ENCODE data around the gene CNOT2.

The CNOT2 gene

DNA sequence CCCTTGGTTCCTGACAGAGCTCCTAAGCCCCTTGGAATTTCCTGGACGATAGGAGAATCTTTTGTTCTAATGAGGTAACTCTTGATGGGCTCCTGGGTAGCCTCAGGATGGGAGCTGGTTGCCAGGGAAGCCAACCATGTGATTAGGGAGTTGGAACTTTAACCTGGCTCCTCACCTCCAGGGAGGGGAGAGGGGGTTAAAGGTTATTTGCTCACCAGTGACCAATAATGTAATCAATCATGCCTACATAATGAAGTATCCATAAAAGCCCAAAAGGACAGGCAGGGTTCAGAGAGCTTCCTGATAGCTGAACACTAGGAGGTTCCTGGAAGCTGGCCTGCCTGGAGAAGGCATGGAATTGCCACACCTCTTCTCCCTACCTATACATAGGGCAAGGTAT lies 6.2 kb upstream of the CNOT2 start:
- H3K36me3 ChIP-seq (ENCODE audit: control insufficient read depth in 1 of 2, insufficient read depth in 2 of 2, low read length in 2 of 2): peaks cover 11% of the 10 kb centered on the region in 2 donors
- no peaks in the 10 kb centered on the region for H3K27me3 ChIP-seq (ENCODE audit: control insufficient read depth in 1 of 2, insufficient read depth in 2 of 2, low read length in 2 of 2)
- H3K4me3 ChIP-seq (ENCODE audit: low read depth in 1 of 2, low read length in 2 of 2): no peak overlapping the region
- H3K4me1 ChIP-seq (ENCODE audit: control insufficient read depth in 1 of 2, insufficient read depth in 2 of 2, low read length in 2 of 2): peaks cover 6 to 10% of the 10 kb centered on the region in 2 donors
- H3K9me3 ChIP-seq (ENCODE audit: control insufficient read depth in 1 of 2, low read length in 2 of 2): no peaks in the 10 kb centered on the region
- no peak overlapping the region for H3K9ac ChIP-seq (ENCODE audit: low read depth in 1 of 2, low read length in 2 of 2)
- no peak overlapping the region for H3K27ac ChIP-seq (ENCODE audit: low read depth, low read length)

GRCh38 chr12:70240673-70241072 lies 2.6 kb upstream of the CNOT2 start:
- no peak overlapping the region for H3K27ac ChIP-seq (ENCODE audit: low read depth, low read length)
- H3K27me3 ChIP-seq (ENCODE audit: control insufficient read depth in 1 of 2, insufficient read depth in 2 of 2, low read length in 2 of 2): no peaks in the 10 kb centered on the region
- H3K9me3 ChIP-seq (ENCODE audit: control insufficient read depth in 1 of 2, low read length in 2 of 2): no peaks in the 10 kb centered on the region

GRCh38 chr12:70241845-70242244 lies 1.4 kb upstream of the CNOT2 start:
- Histone ChIP-seq H3K27me3 (ENCODE audit: control insufficient read depth in 1 of 2, insufficient read depth in 2 of 2, low read length in 2 of 2) (no peaks in the 10 kb centered on the region), H3K9ac (ENCODE audit: low read depth in 1 of 2, low read length in 2 of 2) (peak overlapping the region; percentile 80 to 92), H3K4me3 (ENCODE audit: low read depth in 1 of 2, low read length in 2 of 2) (peak overlapping the region; percentile 93 to 98), H3K9me3 (ENCODE audit: control insufficient read depth in 1 of 2, low read length in 2 of 2) (no peaks in the 10 kb centered on the region), H3K4me1 (ENCODE audit: control insufficient read depth in 1 of 2, insufficient read depth in 2 of 2, low read length in 2 of 2) (peaks cover 24 to 32% of the 10 kb centered on the region in 2 donors), H3K27ac (ENCODE audit: low read depth, low read length) (no peak overlapping the region), H3K36me3 (ENCODE audit: control insufficient read depth in 1 of 2, insufficient read depth in 2 of 2, low read length in 2 of 2) (peaks cover 11% of the 10 kb centered on the region in 2 donors)

More at GRCh38 chr12:70240673-70241072, 2.6 kb upstream of the CNOT2 start:
- H3K4me1 ChIP-seq (ENCODE audit: control insufficient read depth in 1 of 2, insufficient read depth in 2 of 2, low read length in 2 of 2): peaks cover 21 to 24% of the 10 kb centered on the region in 2 donors
- H3K9ac ChIP-seq (ENCODE audit: low read depth in 1 of 2, low read length in 2 of 2): no peak overlapping the region
- H3K4me3 ChIP-seq (ENCODE audit: low read depth in 1 of 2, low read length in 2 of 2): no peak overlapping the region
- peaks cover 11% of the 10 kb centered on the region in 2 donors for H3K36me3 ChIP-seq (ENCODE audit: control insufficient read depth in 1 of 2, insufficient read depth in 2 of 2, low read length in 2 of 2)

DNA sequence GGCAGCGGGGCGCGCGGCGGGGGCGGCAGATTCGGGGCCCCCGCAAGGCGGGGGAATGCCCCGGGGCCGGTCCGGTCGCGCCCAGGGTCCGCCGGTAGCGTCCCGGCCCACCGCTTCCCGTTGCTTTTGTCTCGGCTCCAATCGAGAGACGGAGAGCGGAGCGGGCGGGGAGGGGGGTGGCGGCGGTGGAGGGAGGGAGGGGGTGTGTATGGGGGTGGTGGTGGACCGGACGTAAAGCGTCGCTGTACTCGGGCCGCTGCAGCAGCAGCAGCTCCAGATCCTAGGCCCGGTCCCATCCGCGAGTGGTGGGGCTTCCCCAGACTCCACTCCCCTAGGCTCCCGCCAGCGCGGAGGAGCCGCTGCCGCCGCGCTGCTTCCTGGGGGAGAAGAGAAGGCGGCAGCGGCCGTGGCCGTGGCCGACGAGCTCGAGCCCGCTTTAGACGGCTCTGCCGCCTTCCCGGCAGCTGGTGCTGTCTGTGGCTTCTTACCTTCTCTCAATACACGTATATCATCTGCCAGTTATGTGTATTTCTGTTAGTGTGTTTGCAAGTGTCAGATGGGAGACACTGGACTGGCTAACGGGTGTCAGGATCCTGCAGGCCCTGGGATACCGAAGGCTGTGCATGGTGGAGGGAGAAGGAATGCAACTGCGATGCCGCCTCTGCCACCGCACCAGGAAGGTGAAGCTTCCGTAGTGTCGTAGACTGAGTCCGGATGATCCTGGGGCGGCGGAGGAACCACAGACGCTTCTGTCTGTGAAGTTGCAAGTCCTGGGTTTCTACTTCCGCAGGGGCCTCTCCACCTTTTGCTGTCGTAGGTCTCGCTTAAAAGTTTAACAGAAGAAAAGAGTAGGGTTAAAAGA lies 508 bp downstream of the CNOT2 start:
- Histone ChIP-seq H3K4me1 (ENCODE audit: control insufficient read depth in 1 of 2, insufficient read depth in 2 of 2, low read length in 2 of 2) (peaks cover 17 to 42% of the 10 kb centered on the region in 2 donors), H3K27ac (ENCODE audit: low read depth, low read length) (peak overlapping the region; percentile 98), H3K4me3 (ENCODE audit: low read depth in 1 of 2, low read length in 2 of 2) (peak overlapping the region; percentile 93 to 98), H3K27me3 (ENCODE audit: control insufficient read depth in 1 of 2, insufficient read depth in 2 of 2, low read length in 2 of 2) (no peaks in the 10 kb centered on the region), H3K36me3 (ENCODE audit: control insufficient read depth in 1 of 2, insufficient read depth in 2 of 2, low read length in 2 of 2) (peaks cover 11% of the 10 kb centered on the region in 2 donors), H3K9me3 (ENCODE audit: control insufficient read depth in 1 of 2, low read length in 2 of 2) (no peaks in the 10 kb centered on the region), H3K9ac (ENCODE audit: low read depth in 1 of 2, low read length in 2 of 2) (peak overlapping the region; percentile 80 to 94)

DNA sequence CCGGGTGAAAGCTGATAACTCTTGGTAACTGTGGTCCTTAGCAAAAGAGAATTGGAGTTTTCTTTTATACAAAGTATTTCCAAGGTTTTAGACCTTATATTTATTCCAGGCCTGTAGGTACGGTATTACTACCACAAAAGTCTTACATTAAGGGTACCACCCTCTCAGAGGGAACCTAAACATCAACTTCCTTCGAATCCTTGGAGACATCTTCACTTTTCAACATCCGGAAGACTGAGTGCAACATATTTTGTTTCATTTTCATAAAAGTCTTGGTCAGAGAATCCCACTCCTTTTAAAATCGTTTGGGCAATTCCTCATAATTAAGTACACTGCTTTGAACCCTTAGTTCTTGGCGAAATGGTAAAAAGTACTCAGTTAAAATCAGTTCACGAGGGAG lies 1.2 kb downstream of the CNOT2 start:
- H3K36me3 ChIP-seq (ENCODE audit: control insufficient read depth in 1 of 2, insufficient read depth in 2 of 2, low read length in 2 of 2): peaks cover 9 to 11% of the 10 kb centered on the region in 2 donors
- peak overlapping the region; percentile 98 for H3K27ac ChIP-seq (ENCODE audit: low read depth, low read length)
- peaks cover 17 to 42% of the 10 kb centered on the region in 2 donors for H3K4me1 ChIP-seq (ENCODE audit: control insufficient read depth in 1 of 2, insufficient read depth in 2 of 2, low read length in 2 of 2)
- no peaks in the 10 kb centered on the region for H3K9me3 ChIP-seq (ENCODE audit: control insufficient read depth in 1 of 2, low read length in 2 of 2)
- peak overlapping the region; percentile 93 to 98 for H3K4me3 ChIP-seq (ENCODE audit: low read depth in 1 of 2, low read length in 2 of 2)
- H3K9ac ChIP-seq (ENCODE audit: low read depth in 1 of 2, low read length in 2 of 2): peak overlapping the region; percentile 80 to 94
- H3K27me3 ChIP-seq (ENCODE audit: control insufficient read depth in 1 of 2, insufficient read depth in 2 of 2, low read length in 2 of 2): no peaks in the 10 kb centered on the region

DNA sequence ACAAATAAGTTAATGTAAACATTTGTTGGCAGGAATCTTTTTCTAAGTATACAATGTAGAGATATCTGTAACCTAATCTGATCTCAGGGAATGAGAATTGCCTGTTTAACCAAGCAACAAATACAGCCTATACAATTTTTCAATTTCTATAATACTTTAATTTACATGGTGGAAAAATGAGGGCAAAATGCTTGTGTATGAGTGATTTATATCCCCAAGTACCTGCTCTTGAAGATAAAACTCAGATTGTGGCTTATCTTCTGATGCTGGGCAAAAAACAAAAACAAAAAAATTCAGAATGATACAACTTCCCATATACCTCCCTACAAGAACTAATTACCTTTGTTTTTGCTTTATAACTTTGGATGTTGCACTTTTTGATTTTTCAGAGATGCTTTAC lies 2.2 kb downstream of the CNOT2 start:
- no peaks in the 10 kb centered on the region for H3K27me3 ChIP-seq (ENCODE audit: control insufficient read depth in 1 of 2, insufficient read depth in 2 of 2, low read length in 2 of 2)
- peaks cover 17 to 44% of the 10 kb centered on the region in 2 donors for H3K4me1 ChIP-seq (ENCODE audit: control insufficient read depth in 1 of 2, insufficient read depth in 2 of 2, low read length in 2 of 2)
- no peak overlapping the region for H3K9ac ChIP-seq (ENCODE audit: low read depth in 1 of 2, low read length in 2 of 2)
- peaks cover 0 to 6% of the 10 kb centered on the region in 2 donors for H3K36me3 ChIP-seq (ENCODE audit: control insufficient read depth in 1 of 2, insufficient read depth in 2 of 2, low read length in 2 of 2)
- no peaks in the 10 kb centered on the region for H3K9me3 ChIP-seq (ENCODE audit: control insufficient read depth in 1 of 2, low read length in 2 of 2)
- no peak overlapping the region for H3K27ac ChIP-seq (ENCODE audit: low read depth, low read length)
- H3K4me3 ChIP-seq (ENCODE audit: low read depth in 1 of 2, low read length in 2 of 2): no peak overlapping the region

DNA sequence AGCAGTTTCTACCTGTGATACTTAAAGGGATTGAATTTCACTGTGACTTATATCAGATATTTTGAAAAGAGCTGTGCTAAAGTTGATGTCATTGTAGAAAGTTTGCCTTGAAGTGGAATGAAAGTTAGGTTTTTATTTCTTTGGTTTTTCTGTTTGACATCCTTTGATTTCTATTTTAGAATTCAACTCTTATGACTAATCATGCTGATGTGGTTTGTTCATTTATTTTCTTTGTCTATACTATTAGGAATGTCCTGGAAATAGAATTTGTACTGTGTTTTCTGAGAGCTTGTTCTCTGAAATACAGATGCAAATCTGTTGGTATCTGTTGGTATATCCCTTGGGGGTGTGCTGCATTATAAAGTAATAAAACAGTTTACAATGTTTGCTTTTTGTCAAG lies 3.3 kb downstream of the CNOT2 start:
- H3K9me3 ChIP-seq (ENCODE audit: control insufficient read depth in 1 of 2, low read length in 2 of 2): no peaks in the 10 kb centered on the region
- no peak overlapping the region for H3K4me3 ChIP-seq (ENCODE audit: low read depth in 1 of 2, low read length in 2 of 2)
- H3K36me3 ChIP-seq (ENCODE audit: control insufficient read depth in 1 of 2, insufficient read depth in 2 of 2, low read length in 2 of 2): peaks cover 0 to 2% of the 10 kb centered on the region in 2 donors
- H3K9ac ChIP-seq (ENCODE audit: low read depth in 1 of 2, low read length in 2 of 2): no peak overlapping the region
- H3K4me1 ChIP-seq (ENCODE audit: control insufficient read depth in 1 of 2, insufficient read depth in 2 of 2, low read length in 2 of 2): peaks cover 17 to 46% of the 10 kb centered on the region in 2 donors
- no peaks in the 10 kb centered on the region for H3K27me3 ChIP-seq (ENCODE audit: control insufficient read depth in 1 of 2, insufficient read depth in 2 of 2, low read length in 2 of 2)
- no peak overlapping the region for H3K27ac ChIP-seq (ENCODE audit: low read depth, low read length)

- no peak overlapping the region for H3K27ac ChIP-seq (ENCODE audit: low read depth, low read length)
Measured at GRCh38 chr12:70247653-70248199, 4.5 kb downstream of the CNOT2 start.

DNA sequence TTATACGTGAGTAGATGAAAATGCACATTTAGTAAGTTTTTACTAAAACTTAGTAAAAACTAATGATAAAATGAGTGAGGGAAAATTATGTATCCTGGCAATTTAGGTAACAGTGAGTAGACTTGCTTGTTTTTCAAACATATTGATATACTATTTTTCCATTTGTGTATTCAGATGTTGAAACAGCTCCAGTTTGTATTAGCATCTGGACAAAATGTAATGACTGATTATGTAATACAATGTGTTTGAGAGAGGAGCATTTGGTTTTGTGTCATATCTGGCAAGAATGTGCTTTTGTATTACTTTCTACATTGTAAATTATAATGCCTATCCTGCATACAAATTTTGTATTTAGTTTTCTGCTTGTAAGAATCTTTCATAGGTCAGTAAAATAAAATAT lies 5.6 kb downstream of the CNOT2 start:
- H3K9ac ChIP-seq (ENCODE audit: low read depth in 1 of 2, low read length in 2 of 2): no peak overlapping the region
- H3K27ac ChIP-seq (ENCODE audit: low read depth, low read length): no peak overlapping the region
- peaks cover 0 to 2% of the 10 kb centered on the region in 2 donors for H3K36me3 ChIP-seq (ENCODE audit: control insufficient read depth in 1 of 2, insufficient read depth in 2 of 2, low read length in 2 of 2)
- H3K9me3 ChIP-seq (ENCODE audit: control insufficient read depth in 1 of 2, low read length in 2 of 2): no peaks in the 10 kb centered on the region
- no peak overlapping the region for H3K4me3 ChIP-seq (ENCODE audit: low read depth in 1 of 2, low read length in 2 of 2)
- H3K27me3 ChIP-seq (ENCODE audit: control insufficient read depth in 1 of 2, insufficient read depth in 2 of 2, low read length in 2 of 2): no peaks in the 10 kb centered on the region
- peaks cover 10 to 41% of the 10 kb centered on the region in 2 donors for H3K4me1 ChIP-seq (ENCODE audit: control insufficient read depth in 1 of 2, insufficient read depth in 2 of 2, low read length in 2 of 2)

More at GRCh38 chr12:70247653-70248199, 4.5 kb downstream of the CNOT2 start:
- no peaks in the 10 kb centered on the region for H3K9me3 ChIP-seq (ENCODE audit: control insufficient read depth in 1 of 2, low read length in 2 of 2)
- no peak overlapping the region for H3K4me3 ChIP-seq (ENCODE audit: low read depth in 1 of 2, low read length in 2 of 2)
- H3K4me1 ChIP-seq (ENCODE audit: control insufficient read depth in 1 of 2, insufficient read depth in 2 of 2, low read length in 2 of 2): peaks cover 10 to 41% of the 10 kb centered on the region in 2 donors
- no peaks in the 10 kb centered on the region for H3K27me3 ChIP-seq (ENCODE audit: control insufficient read depth in 1 of 2, insufficient read depth in 2 of 2, low read length in 2 of 2)
- H3K36me3 ChIP-seq (ENCODE audit: control insufficient read depth in 1 of 2, insufficient read depth in 2 of 2, low read length in 2 of 2): peaks cover 0 to 2% of the 10 kb centered on the region in 2 donors
- no peak overlapping the region for H3K9ac ChIP-seq (ENCODE audit: low read depth in 1 of 2, low read length in 2 of 2)

- peaks cover 4 to 34% of the 10 kb centered on the region in 2 donors for H3K4me1 ChIP-seq (ENCODE audit: control insufficient read depth in 1 of 2, insufficient read depth in 2 of 2, low read length in 2 of 2)
- no peak overlapping the region for H3K9ac ChIP-seq (ENCODE audit: low read depth in 1 of 2, low read length in 2 of 2)
- no peak overlapping the region for H3K4me3 ChIP-seq (ENCODE audit: low read depth in 1 of 2, low read length in 2 of 2)
- no peaks in the 10 kb centered on the region for H3K9me3 ChIP-seq (ENCODE audit: control insufficient read depth in 1 of 2, low read length in 2 of 2)
- peaks cover 0 to 2% of the 10 kb centered on the region in 2 donors for H3K36me3 ChIP-seq (ENCODE audit: control insufficient read depth in 1 of 2, insufficient read depth in 2 of 2, low read length in 2 of 2)
- no peak overlapping the region for H3K27ac ChIP-seq (ENCODE audit: low read depth, low read length)
- H3K27me3 ChIP-seq (ENCODE audit: control insufficient read depth in 1 of 2, insufficient read depth in 2 of 2, low read length in 2 of 2): no peaks in the 10 kb centered on the region
Measured at GRCh38 chr12:70249903-70250302, 6.7 kb downstream of the CNOT2 start.

Measured in duodenal mucosa (tissue), 2 donors.